Stimulated activated CD4-positive, alpha-beta T cell treated with anti-CD3 and anti-CD28 coated beads, Interleukin-2, amount 100 ng/mL, for 48 hours (primary cell): ENCODE measurements around the gene DNAJB6.
"Not testable (repeated sequence)": the region's sequence is repeated elsewhere in the genome, so short reads cannot be mapped to it uniquely, and the experiment has no call there.

Source experiments
- DNase-seq, 2 donors: peaks; one replicate each; pipeline ENCODE4 v3.0.0-alpha.2; 2020

The DNAJB6 gene

DNA sequence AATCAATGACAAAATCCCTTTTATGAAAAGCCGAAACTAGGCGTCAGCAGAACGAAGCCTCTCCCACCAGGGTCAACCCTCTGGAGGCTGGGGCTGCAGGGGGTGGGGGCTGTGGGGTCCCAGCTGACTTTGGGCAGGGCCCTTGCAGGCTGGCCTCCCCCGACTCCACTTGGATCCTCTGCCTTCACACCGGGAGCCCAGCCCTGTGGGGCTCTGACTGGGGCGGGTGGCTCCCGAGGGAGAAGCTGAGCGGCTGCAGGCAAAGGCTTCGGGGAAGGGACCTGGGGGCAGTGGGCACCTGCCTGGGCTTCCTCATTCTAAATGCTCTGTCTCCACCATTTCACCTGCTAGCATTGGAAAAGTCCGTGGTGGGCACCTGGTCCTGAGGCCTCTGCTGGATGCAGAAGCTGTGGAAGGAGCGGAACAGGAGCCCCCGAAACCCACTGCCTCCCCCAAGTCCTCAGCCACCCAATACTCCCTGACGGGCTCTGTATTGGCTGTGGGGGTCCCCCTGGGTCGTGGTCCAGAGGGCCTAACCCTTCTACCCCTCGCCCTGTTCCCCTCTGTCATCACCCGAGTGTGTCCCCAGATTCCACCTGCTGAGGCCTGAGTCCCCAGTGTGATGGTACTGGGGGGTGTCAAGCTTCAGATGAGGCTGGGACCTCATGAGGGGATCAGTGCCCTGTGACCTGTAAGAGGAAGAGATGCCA, 108.6 kb downstream of the DNAJB6 start:
- no peak for DNase-seq

DNA sequence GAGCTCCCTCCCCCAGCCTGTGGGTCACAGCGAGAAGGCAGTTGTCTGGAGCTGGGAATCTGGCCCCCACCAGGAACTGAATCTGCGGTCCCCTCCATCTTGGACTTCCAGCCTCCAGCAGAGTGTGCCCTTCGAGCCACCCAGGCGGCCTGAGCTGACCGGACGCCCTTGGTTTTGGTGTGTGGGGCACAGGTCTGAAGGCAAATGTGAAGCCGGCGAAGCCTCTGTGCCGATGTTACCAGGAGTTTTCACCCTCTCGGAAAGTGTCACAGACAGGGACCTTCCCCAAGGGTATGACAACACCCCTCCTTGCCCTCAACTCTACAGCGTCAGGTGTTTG, 109.1 kb downstream of the DNAJB6 start:
- no peak for DNase-seq

DNA sequence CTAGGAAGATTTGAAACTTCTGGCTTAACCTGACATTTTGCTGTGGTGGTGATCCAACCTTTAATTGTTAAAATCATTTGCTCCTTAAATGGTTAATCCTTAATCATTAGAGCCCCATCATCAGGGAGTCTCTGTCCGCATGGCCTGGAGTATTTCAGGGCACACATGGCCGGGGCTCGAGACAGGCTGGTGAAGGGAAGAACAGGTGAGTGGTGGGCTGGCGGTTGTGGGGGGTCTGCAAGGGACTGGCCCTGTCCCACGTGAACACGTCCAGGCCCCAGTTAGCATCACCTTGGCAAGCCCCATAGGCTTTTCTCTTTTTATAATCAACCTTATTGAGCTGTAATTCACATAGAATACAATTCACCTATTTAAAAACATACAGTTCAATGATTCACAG, 109.5 kb downstream of the DNAJB6 start:
- DNase-seq, result no peak

DNA sequence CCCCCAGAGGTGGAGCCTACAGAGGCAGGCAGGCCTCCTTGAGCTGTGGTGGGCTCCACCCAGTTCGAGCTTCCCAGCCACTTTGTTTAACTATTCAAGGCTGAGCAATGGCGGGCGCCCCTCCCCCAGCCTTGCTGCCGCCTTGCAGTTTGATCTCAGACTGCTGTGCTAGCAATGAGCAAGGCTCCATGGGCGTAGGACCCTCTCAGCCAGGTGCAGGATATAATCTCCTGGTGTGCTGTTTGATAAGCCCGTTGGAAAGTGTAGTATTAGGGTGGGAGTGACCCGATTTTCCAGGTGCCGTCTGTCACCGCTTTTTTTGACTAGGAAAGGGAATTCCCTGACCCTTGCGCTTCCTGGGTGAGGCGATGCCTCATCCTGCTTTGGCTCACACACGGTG, 117.2 kb downstream of the DNAJB6 start:
- DNase-seq, result not testable (repeated sequence)

DNA sequence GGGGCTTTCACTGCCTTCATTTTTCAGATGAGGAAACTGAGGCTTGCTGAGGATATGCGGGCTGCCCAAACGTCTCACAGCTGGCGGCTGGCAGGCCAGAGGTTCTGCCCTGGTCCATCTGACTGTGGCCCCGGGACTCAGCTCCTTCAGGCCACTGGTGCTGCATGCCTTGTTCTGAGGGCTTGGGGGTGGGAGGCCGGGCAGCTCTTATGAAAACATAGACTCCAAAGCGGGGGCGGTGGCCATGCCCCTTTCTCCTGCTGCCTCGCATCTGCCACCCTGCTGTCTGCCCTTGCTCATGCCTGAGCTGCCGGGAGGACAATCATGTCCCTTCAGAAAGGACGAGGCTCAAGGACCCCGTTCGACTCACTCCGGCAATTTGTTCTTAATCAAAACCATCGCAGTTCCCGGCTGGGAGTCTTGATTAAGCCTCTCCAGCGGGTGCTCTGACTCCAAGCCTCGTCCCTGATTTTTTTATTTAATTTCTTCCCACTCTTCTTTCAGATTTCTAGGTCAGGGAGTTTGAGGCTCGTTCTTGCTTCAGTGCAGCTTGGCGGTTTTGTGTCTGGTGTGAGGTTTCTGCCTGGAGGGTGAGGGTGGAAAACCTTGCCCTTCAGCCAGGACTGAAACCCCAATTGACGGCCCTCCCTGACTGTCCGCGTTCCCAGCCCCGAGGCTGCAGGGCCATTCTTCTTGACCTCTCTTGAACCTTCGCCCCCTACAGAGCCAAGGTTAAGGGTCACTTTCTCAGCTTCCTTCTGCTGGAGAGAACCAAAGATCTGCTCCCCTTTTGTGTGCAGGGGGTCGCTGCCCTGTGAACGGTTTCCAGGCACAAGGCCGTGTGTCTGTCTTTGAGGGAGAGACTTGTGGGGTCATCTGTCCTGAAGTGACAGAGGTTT, 120.8 kb downstream of the DNAJB6 start:
- no peak for DNase-seq

DNA sequence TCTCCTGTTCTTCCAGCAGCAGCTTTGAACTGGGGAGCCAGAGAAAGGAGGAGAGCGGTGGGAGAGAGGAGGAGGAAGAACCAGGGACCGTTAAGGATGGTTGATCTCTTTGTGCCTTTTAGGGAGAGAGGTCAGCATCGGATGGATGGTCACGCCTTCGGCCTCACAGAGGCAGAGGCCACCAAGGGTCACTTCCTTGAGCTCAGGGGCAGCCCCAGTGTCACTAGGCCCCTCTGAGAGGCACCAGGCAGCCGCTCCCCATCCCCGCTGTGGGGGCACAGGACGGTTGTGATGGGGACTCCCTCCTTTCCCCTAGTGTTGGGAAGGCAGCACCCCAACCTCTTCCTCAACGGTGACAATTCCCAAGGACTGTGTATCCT, 121.4 kb downstream of the DNAJB6 start:
- no peak for DNase-seq

DNA sequence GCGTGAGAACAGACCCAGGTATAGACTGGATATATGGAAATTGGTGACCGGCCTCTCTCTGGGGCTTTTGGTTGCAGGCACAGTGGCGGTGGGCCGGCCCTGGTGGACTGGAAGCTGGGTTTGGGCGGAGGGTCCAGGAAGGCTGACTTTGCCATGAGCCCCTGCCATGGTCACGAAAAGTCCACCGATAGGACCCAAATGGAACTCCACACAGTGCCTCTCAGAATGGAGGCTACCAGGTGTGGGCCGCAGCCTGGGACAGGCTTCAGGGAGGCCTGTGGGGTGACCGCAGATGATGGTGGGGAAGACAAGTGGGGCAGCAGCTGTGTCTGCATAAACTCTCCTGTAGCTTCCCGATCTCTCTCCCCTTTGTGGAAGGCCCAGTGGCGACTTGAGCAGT, 123.2 kb downstream of the DNAJB6 start:
- no peak for DNase-seq

DNA sequence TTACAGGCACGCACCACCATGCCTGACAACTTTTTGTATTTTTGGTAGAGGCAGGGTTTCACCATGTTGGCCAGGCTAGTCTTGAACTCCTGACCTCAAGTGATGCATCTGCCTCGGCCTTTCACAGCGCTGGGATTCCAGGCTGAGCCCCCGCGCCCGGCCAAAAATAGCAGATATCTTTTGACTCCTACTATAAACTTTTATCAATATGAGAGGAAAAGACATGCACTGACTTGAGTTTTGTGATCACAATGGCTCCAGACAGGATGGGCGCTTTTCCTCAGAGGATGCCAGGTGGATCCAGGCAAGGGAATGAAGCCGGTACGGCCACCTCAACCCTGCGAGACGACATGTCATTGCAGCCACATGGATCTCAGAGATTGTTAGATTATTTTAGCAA, 123.9 kb downstream of the DNAJB6 start:
- no peak for DNase-seq

DNA sequence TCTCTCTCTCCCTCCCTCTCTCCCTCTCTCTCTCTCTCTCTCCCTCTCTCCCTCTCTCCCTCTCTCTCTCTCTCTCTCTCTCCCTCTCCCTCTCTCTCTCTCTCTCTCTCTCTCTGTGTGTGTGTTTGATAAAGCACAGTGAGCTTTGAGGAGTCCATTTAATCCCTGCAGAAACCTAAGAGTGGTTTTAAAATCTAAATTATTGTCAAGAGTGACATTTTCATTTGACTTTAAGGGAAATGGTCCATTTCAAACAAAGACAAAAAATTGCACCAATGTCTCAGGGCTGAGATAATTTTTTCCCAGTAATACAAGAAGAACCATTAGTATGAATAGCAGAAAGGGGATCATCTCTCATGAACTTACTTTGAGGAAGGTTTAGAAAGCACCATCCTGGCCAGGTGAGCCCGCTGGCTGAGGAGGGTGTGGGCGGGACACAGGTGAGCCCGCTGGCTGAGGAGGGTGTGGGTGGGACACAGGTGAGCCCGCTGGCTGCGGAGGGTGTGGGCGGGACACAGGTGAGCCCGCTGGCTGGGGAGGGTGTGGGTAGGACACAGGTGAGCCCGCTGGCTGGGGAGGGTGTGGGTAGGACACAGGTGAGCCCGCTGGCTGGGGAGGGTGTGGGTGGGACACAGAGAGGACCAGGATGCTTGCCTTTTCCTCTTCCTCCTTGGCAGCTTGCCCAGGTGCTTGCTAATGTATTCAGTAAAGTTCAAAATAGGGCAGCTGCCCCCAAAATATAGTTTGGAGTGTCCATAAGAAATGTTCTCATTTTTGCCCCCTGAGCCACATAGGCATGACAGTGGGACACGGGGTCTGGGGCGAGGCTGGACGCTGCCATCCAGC, 125.0 kb downstream of the DNAJB6 start:
- DNase-seq, result no peak

DNA sequence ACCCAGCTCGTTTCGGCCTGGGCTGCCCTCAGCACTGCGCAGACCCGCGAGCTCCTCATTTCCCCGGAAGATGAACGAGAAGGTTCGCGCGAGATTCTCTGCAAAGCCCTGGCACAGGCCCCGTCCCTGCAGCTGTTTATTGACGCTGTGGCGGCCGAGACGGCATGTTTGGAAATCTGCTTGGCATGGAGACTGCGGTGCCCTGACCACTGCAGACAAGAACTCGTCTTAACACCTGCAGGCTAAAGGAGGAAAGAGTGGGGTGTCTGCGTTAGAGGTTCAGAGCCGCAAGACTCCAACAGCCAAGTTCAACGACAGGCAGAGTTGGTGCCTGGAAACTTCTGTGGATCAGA, 125.6 kb downstream of the DNAJB6 start:
- no peak for DNase-seq

DNA sequence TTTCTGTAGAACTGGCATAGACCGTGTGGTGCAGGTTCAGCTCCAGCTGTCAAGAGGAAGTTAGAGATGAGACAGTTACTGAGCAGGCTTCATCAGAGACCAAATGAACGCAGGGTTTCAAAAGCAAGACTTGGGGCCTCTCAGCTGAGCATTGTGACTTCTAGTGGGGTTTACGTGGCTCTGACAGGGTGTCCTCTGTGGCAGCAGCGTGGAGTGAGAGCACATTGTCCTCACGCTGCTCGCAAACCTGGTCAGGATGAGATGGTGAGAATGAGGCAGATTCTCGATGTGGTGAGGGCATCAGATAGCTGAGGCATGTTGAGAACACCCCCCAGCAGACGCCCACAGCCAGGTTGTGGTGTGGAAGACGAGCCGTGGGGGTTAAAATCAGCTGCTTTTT, 126.0 kb downstream of the DNAJB6 start:
- DNase-seq, result no peak

DNA sequence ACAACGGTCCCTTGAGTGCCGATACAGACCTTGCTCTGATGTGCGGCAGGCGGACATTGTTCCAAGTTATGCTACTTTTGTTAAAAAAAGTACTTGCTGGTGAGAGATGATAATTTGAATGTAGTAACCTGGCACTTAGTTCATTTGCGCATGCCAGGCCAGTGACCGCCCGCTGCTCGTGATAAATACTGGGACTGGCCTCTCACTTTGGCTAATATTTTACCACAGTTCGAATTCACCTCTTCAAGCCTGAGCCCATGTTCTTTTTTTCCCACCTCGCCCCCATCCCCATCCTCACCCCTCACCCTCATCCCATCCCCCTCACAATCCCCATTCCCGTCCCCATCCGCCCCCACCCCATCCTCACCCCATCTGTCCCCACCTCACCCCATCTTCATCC, 126.4 kb downstream of the DNAJB6 start:
- DNase-seq, result no peak

DNA sequence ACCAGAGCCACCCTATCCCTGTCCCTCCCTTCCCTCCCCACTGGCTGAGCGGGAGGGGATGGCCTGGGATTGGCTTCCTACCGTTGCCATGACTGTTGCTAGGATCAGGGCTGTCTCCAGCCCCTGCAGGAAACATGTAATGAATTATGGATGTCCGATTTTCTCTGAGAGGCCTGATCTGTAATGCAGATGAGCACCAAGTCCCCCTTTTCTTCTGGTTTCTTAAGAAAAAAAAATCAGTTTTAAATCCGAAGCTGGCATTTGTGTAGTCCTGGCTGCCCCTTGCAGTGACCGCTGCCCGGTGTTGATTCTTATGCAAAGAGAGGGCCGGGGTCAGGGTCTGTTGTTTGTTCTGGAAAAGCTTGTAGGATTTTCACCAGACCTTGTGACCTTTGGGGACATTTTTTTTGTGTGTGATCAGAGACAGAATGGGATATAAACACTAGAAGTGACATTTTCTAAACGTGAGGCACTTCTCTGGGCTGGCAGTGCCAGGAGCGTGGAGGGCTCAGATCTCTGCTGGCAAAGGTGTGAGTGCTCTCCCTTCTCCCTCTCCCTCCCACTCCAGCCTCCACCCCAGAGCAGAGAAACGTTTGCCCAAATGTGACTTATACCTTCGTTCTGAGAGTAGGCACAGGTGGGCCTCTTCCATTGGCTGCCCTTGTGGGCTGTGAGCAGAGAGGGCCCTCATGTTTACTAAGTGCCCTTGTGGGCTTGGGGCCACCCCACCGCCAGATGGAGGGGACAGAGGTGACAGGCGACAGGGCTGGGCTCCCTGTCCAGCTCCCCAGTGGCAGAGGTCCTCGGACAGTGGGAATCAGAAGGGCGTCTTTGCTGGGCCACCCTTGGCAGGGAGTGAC, 127.5 kb downstream of the DNAJB6 start:
- no peak for DNase-seq

DNA sequence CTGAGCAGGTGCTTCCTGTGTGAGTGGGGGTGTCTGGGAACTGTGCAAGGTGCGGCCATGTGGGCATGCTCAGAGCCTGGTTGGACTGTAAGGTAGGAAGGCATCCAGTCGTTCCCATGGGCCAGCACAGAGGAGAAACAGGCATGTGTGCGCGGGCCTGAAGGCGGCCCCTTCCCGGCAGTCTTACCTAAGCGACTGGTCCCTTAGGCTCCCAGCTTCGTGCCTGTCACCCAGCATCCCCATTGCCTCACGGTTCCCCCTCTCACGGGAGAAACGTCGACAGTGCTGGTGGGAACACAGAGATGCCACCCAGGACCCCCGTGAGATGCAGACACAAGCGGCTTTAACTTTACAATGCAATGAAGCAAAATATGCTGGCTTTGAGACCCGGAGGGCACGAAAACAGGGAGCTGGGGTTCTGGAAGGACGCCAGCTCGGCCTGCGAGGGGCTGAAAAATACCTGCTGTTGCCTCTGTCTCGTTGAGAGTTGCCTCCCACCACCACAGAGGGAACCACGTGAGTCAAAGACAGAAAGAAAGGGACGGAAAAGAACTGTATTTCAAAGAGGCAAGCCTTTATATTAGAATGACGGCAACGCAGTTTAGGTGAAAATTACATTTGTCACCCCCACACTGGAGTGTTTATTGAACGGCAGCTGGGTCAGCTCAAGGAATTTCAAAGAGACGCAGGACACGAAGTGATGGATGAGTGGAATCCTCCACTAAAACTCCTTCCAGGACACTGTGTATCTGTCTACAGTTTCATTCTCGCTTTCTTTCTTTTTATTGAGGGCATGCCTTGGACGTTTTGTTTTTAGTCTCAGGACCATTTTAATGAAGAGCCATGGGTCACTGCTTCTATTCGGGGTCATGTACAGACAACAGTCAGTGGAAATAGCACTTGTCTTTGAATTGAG, 128.4 kb downstream of the DNAJB6 start:
- no peak for DNase-seq

DNA sequence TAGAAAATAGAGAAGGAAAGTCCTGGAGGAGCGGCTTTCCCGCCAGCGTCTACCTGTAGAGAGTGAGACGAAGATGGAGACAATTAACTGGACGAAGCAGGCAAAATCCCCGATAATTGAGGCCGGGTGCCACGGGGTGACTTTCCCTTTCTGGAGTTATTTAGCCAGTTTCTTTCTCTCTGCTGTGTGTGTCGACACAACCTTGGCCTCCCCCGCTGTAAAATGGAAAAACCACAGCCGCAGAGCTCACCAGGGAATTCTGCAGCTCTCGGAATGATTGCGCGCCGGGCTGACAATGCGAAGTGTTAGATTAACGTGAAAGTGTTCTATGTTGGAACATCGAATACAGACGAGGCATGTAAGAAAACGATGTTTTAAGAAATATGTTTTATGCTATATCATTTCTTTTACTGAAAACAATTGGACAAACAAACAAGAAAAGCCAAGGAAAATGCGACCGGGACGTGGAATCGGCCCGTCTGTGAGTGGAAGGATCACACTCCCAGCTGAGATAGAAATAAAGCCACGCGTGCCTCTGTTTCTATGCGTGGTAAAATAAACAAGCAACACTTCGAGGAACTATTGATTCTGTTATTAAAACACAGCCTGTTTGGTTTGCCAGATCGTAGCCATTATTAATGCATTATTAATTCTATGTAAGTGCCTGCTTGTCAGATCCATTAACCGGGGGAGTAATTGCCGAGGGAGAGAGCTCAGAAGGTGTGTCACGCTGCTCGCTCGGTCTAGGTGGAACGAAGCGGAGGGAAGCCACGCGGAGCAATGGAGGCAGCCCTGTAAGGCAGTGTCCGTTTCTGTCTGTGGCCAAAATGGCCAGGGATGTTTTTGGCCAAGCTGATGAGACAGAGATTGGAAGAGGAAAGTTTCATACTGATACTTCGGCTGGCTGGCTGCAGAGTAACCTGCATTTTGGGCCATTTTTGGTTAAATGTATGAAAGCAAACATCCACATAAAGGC, 129.4 kb downstream of the DNAJB6 start:
- DNase-seq, result no peak

DNA sequence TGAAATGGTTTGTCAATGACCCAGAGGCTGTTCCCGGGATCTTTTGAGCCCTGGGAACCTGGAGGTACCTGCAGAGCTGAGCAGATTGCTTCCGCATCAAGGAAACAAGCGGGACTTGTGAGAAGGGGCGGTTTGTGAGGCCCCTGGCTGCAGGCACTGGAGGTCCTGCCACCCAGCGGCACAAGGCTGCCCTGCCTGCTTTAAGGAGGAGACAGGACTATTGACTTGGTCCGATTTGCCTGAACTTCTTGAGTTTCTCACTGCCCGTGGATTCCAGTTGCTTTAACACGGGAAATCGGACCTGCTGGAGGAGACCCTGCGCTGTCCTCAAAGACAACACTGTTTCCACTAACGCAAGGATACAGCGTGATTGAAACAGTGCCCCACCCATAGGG, 130.1 kb downstream of the DNAJB6 start:
- DNase-seq, result no peak
